Measurements from ENCODE around the gene TCOF1.

Gene TCOF1

DNA sequence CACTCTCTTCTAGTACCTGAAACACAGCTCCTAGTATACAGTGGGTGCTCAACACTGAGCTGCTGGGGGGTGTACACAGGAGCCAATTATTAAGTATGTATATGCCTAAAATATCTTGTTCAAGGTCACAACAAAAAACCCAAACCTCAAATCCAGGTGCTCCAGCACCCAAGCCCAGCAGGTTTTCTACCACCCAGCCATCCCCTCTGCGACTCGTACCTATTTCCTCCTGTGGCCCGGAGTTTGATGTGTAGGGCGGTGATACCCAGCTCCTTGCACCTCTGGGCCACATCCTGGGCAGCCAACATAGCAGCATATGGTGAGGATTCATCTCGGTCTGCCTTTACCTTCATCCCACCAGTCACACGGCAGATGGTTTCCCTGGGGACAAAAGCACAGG, 89.1 kb downstream of the TCOF1 start:
- peaks cover 78% of the 10 kb centered on the region for H4K20me1 ChIP-seq
- no peaks in the 10 kb centered on the region for H3K27me3 ChIP-seq
- peak overlapping the region; percentile 99; the same call in 1 of the 2 replicates for H3K9ac ChIP-seq
- 0 out of 2 replicates have a peak overlapping the region, but pooled peaks have one; percentile 6 for H3K27ac ChIP-seq
- H3K4me2 ChIP-seq: peak overlapping the region; percentile 97
- peaks cover 69% of the 10 kb centered on the region for H3K4me1 ChIP-seq
- H3K9me3 ChIP-seq: no peaks in the 10 kb centered on the region; the same call in 1 of the 2 replicates
- TF ChIP-seq Cebpa-rat (IDR thresholded peaks at IDR 0.05): no peak
- no peak overlapping the region for H3K4me3 ChIP-seq
- peaks cover 64% of the 10 kb centered on the region for H3K36me3 ChIP-seq

- H3K9ac ChIP-seq: peak overlapping the region; percentile 99; the same call in 1 of the 2 replicates
- H3K27ac ChIP-seq: no peak overlapping the region
- H3K27me3 ChIP-seq: no peaks in the 10 kb centered on the region
- H3K4me1 ChIP-seq: peaks cover 63% of the 10 kb centered on the region
- no peak for TF ChIP-seq Cebpa-rat (IDR thresholded peaks at IDR 0.05)
- H3K9me3 ChIP-seq: no peaks in the 10 kb centered on the region; the same call in 1 of the 2 replicates
- peaks cover 72% of the 10 kb centered on the region for H4K20me1 ChIP-seq
- H3K36me3 ChIP-seq: peaks cover 58% of the 10 kb centered on the region
- H3K4me3 ChIP-seq: peak overlapping the region; percentile 89
- H3K4me2 ChIP-seq: peak overlapping the region; percentile 97
These were observed 89.7 kb downstream of the TCOF1 start for GRCh38 chr5:150447188-150447587.

DNA sequence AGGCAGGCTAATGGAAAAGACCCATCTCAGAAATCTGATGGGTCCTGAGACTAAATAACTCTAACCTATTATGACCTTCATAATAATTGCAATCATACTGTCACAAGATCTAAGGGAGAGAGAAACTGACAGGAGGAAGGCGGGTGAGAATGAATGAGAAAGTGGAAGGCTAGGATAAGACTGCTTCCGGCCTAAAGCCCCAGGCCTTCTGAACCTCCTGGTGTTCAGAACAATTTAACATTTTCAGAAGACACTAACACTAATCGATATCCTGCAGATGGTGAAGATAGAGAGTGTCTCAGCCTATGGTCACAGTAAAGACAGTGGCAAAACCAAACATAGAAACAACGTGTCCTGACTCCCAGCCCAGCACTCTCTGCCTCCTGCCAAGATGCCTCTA, 90.8 kb downstream of the TCOF1 start:
- no peak for TF ChIP-seq Cebpa-rat (IDR thresholded peaks at IDR 0.05)
- H3K4me2 ChIP-seq: peak overlapping the region; percentile 97
- peak overlapping the region; percentile 99 for H3K9ac ChIP-seq
- peaks cover 56% of the 10 kb centered on the region for H3K36me3 ChIP-seq
- H4K20me1 ChIP-seq: peaks cover 61% of the 10 kb centered on the region
- peak overlapping the region; percentile 97 for H3K27ac ChIP-seq
- peaks cover 3% of the 10 kb centered on the region; the same call in 1 of the 2 replicates for H3K9me3 ChIP-seq
- H3K4me3 ChIP-seq: peak overlapping the region; percentile 89
- no peaks in the 10 kb centered on the region for H3K27me3 ChIP-seq
- peaks cover 54% of the 10 kb centered on the region for H3K4me1 ChIP-seq

DNA sequence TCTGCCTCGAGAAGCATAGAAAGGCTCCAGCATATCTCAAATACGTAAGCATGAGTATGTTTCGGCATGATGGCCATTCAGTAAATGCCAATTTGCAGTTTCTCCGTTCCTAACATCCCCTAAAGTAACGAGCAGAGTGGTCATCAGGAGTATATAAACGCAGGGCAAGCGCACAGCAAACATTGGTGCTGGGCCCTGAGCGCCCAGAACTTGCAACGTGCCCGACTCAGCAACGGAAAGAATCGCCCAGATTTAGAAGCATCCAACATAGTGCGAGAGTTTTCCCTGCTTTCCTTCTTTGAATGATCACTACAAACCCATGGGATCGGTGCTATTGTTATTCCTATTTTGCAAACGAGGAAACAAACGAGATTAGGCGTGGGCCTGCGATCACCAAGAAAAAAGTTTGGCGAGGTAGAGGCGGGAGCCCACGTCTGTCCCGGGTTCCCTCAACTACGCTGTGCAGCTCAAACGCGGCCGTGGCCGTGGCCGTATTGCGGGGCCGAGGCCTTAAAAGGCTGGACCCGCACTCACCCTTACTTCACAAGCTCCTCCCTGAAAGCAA, 91.5 kb downstream of the TCOF1 start:
- H3K27ac ChIP-seq: peak overlapping the region; percentile 97
- peak overlapping the region; percentile 89 for H3K4me3 ChIP-seq
- no peak for TF ChIP-seq Cebpa-rat (IDR thresholded peaks at IDR 0.05)
- peaks cover 10% of the 10 kb centered on the region for H3K9me3 ChIP-seq
- H3K4me2 ChIP-seq: peak overlapping the region; percentile 97
- H3K36me3 ChIP-seq: peaks cover 49% of the 10 kb centered on the region
- H4K20me1 ChIP-seq: peaks cover 54% of the 10 kb centered on the region
- peaks cover 54% of the 10 kb centered on the region for H3K4me1 ChIP-seq
- no peaks in the 10 kb centered on the region for H3K27me3 ChIP-seq
- peak overlapping the region; percentile 99 for H3K9ac ChIP-seq

All from BLaER1 (cell line).